ENCODE results near the gene ZNF473. TPM values are rescaled to one million over a fixed set of nuclear protein-coding genes. Genes with fewer than 3 reads are reported as not detected.

ZNF473 gene
- 8.3 TPM for total RNA-seq

DNA sequence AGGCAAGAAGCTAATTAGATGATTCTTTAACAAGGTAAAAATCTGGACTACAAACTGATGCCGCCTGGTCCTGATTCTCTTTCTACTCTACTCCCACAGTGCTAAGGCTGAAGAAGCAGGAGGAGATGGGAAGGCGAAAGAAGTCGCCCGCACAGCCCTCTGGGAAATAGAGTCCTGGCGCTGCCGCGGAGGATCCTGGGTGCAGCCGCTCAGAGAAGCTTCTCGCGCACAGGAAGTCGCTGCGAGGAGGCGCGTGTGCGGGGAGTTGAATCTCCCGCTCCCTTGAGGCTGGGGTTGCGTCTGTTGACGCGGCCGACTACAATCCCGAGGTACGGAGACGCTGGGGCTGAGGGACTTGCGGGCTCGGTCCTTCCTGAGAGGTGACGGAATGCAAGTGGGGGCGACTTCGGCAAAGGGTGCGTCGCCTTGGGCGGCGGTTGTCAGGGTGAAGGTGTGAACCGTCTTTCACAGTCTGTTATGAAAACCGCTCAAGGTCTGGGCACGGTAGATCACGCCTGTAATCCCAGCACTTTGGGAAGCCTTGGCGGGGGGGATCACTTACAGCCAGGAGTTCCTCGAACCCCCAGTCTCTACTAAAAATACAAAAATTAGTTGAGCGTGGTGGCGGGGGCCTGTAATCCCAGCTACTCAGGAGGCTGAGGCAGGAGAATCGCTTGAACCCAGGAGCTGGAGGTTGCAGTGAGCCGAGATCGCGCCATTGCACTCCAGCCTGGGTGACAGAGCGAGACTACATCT lies at the start of gene ZNF473:
TSS of gene ZNF473 (plus strand) at position 212 of the 756 bp plus-strand sequence. CDS start 5,078 bp downstream, outside the sequence.
- DNase-seq (ENCODE audit: low spot score) = peak; percentile 96

DNA sequence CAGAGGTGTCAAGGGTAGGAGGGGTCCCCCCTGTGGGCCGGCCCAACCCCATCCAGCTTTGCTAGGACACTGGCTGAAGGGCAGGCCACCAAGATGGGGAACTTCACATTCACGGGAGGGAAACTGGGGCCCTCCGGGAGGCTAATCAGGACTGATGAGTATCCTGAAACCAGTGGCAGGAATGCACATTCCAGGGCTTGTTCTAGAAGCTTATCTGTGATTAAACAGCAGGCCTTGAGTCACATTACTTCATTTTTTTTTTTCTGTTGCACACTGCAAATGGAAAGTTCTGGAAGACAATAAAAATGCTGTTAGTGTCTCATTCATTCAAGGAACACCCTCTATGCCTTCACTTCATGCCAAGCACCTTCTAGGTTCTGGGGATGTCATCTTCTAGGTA lies 49.3 kb upstream of the ZNF473 start:
- no peak for DNase-seq (ENCODE audit: low spot score)

DNA sequence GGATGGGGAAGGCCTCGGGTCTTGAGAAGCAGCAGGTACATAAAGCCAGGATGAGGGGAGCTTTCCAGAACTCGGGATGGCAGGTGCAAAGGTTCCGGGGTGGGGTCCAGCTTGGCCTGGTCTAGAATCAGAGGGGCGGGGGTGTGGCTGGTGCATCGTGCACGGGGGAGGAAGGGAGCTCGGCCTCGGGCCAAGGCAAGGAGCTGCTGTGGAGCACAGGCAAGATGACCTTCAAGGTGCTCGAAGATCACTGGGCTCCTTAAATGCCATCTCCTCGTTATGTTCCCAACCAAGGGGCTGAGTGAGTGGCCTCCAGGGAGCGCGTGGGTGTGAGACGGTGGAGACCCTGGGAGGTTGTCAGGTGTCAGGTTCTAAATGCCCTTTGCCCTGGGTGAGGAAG lies 48.7 kb upstream of the ZNF473 start:
- DNase-seq (ENCODE audit: low spot score) = no peak

DNA sequence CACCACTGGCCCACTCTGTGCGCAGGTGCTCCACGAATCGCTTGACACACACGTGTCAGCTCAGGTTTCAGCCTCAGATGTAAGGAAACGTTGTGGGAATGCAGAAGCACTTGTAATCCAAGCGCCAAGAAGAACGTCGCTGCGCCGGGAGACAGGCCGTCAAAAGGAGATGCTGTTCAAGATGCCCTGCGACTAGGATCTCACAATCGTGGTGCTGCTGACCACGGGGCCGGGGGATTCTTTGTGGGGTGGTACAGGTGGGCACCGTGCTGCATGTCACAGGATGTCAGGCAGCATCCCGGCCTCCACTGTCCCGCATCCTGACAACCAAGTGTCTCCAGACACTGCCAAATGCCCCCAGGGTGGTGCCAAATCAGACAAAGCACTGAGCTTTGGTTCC lies 47.9 kb upstream of the ZNF473 start:
- no peak for DNase-seq (ENCODE audit: low spot score)

DNA sequence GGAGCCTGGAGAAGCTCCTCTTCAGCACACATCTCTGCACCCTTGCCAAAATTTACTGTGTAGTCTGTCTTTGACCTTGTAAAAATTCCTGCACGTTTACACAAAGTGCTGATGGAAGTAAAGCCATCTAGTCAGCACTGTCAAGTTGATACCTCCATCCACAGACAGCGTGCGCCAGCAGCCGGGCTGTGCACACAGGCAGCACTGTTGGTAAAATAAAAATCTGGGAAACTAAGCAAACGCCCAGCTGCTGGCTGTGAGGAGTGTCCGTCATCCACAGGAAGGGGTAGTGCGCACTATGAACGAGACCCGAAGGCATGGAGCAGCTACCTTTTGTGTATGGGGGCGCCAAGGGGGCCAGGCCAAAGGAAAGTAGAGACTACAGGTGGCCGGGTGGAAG lies 47.5 kb upstream of the ZNF473 start:
- no peak for DNase-seq (ENCODE audit: low spot score)

DNA sequence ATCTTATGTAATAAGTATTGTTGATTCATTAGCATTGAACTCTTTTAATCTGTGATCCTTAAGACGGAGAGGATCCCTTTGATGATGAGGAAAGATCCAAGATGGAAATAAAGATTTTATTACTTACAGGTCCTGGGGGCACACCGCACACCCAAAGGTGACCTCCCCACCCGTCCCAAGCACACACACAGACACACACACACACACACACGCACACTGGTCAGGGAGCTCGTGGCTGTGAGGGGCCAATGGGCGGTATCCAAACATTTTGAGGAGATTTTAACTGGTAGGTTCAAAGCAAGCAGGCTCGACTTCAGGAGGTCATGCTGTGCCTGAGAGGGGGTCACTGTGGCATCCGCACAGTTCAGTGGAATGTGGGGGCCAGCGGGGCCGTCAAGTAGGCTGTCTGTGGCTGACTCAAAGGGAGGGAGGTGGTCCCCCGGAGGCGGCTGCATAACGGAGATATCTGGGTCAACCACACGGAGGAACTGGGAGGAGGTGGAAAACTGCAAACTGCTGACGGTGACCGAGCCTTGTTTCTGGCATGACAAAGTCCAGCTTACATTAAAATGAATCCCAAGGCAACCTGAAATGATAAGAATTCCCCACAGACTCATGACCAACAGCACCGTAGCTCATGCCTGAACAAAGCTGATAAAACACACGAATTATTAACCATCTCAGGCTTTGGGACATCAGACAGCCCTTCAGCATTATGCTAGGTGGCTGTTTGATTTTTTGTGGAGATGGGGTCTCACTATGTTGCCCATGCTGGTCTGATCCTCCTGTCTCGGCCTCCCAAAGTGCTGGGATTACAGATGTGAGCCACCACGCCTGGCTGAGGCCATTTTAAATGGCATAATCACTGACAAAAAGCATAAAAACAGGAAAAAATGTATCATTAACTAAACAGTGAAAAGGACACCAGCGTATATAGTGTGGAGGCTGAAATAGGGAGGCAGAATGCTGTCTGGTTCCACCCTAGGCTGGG lies 43.9 kb upstream of the ZNF473 start:
- no peak for DNase-seq (ENCODE audit: low spot score)

DNA sequence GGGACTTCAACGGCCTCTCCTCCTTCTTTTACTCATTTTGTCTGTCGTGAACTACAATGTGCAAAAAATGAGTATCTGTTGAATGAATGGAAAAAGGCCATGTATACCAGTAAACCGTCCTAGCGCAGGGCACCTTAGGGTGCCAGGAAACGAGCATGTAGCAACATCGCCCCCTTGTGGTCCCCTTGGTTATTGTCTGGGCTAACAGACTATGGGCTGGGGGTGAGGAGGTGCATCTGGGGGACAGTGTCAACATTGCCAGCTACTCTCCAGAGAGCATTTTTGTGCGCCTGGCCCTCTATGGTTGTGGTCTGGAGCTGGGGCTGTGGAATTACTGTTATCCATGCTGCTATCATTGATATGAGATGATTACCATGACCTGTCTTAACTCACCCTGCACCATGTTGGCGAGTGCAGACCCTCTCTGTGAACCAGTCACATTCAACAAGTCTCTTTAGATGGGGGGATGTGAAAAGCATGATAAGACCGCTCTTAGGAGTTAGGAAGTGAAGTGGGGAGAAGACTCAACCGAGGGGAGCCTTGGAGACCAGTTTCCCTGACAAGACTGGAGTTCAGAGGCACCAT lies 42.1 kb upstream of the ZNF473 start:
- DNase-seq (ENCODE audit: low spot score) = peak; percentile 62

DNA sequence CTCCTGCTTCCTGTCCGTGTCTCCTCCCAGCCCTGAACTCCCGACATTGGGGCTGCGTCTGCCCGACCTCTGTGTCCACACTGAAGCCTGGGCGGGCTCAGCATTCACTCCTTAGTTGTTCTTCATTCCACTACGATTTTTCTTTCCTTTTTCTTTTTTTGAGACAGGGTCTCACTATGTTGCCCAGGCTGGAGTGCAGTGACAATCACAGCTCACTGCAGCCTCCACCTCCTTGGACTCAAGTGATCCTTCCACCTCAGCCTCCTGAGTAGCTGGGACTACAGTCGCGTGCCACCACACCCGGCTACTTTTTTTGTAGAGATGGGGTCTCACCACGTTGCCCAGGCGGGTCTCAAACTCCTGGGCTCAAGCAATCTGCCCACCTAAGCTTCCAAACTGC lies 41.3 kb upstream of the ZNF473 start:
- no peak for DNase-seq (ENCODE audit: low spot score)

DNA sequence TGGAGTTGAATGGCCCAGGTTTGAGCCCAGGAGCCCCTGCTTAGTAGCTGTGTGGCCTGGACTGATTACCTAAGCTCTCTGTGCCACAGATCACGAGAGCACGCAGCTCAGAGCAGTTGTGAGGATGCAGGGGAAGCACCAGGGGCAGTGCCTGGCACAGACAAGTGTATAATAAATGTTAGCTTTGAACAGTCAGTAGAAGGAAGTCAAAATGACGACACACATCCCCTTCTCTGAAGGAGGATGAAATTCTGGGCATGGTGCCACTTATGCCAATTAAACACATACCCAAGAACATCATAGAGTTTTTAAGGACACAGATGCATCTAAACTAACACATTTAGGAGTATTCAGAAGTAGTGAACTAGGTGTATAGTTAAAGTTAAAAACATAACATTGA lies 39.9 kb upstream of the ZNF473 start:
- no peak for DNase-seq (ENCODE audit: low spot score)

DNA sequence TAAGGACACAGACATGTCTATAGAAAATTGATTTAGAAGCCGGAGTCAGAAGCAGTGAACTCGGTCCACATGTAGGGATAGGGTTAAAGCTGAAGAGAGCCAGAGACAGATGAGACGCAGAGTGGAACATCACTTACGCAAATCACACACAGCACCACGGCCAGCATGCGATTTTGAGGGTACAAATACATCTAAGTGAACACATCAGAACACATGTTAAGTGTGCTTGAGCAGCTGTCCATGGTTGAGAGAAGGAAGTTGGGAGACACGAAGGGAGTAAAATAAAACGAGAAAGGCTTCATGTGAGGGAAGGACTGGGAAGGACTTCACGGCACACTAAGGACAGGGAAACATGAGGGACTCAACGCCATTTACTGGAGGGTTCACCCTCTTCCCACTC lies 39.5 kb upstream of the ZNF473 start:
- DNase-seq (ENCODE audit: low spot score) = no peak

DNA sequence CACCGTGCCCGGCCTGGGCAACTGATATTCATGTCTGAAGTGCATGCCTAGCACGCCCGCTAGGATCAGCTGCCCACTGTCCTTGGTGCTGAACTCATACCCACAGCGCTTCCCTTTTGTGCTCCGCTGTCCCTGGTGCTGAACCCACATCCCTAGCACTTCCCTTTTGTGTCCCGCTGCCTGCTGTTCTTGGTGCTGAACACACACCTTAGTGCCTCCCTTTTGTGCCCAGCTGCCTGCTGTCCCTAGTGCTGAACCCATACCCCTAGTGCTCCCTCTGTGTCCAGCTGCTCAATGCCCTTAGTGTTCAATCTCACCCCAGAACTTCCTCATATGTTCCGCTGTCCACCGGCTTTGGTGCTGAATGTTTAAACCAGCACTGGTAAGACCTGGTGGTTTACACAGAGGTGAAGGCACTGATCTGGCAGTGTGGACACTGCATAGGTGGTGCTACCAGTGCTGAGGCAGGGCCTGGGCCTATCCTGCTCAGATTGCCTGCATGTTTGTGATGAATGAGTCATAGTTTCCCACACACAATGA lies 38.6 kb upstream of the ZNF473 start:
- peak; percentile 95 for DNase-seq (ENCODE audit: low spot score)

DNA sequence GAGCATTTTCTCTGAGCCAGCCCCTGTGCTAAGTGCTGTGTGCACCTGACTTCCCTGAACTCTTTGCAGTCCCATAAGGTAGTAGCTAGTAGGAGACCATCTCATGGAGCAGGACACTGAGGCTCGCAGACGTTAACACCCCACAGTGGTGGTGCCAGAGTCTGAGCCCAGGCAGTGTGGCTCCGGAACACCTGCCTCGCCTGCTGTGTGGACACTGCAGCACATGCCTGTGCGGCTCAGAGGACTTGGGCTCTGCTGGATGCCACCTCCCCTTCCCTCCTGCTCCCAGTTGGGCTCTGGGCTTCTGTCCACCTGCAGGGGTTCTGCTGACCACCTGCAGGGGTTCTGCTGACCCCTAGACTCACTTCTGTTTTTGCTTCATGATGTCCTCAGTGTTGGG lies 37.8 kb upstream of the ZNF473 start:
- no peak for DNase-seq (ENCODE audit: low spot score)

DNA sequence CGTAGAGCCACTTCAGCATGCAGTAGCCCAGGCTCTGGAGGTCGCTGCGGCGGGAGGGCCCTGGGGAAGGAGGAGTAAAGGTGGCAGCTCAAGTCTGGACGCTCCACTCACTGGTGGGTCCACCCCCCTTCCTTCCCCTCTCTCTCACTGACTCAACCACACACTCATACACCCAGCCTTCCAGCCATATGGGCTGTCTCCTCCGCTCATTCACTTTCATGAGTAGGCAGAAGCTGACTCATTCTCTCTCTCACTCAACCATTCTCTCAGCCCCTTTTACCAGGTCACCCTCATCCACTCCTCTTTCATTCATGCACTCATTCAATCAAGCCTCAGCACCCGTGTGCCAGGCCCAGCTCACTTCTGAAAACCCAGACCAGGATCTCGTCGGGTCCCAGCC lies 37.4 kb upstream of the ZNF473 start:
- no peak for DNase-seq (ENCODE audit: low spot score)

DNA sequence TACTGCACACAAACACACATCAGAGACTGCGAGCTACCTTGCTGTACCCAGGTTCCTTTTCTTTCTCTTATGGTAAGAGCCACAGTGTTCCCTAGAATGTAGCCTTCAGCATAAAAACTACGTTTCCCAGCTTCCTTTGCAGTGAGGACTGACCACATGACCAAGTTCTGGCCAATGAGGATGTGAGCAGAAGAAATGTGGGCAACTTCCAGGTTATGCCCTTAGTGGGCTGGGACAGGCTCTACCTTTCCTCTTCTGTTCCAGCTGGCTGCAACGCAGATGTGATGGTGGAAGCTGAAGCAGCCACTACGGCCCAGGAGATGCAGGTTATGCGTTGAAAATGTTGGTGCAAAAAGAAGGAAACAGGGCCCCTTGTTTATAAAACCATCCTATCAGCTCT lies 28.1 kb upstream of the ZNF473 start:
- DNase-seq (ENCODE audit: low spot score) = no peak

DNA sequence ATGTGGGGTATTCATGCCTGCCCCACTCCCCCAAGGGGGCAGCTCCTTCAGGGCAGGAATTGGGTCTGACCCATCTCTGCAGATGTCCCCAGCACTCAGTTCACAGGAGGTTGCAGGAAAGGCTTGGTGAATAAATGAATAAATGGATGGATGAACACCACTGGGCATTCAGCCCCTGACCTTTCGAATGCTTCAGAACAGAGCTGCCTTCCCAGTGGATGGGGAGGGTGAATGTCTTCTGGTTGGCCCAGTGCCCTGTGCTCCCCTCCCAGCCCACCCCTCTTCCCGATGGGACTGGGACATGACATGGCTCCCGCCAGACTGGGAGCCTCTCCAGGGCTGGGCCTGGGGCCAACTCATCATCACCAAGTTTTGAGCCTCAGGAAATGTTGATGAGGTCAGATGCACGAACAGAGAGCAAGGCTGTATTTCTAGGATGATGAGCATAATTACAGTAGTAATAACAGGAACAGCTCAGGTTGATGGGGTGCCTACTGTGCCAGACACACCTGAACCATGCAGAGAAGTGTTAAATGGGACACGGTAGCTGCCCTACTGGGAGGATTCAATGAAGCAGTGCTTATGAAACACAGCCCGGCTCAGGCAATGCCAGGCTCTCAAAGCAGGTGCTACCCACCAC lies 26.3 kb upstream of the ZNF473 start:
- no peak for DNase-seq (ENCODE audit: low spot score)

DNA sequence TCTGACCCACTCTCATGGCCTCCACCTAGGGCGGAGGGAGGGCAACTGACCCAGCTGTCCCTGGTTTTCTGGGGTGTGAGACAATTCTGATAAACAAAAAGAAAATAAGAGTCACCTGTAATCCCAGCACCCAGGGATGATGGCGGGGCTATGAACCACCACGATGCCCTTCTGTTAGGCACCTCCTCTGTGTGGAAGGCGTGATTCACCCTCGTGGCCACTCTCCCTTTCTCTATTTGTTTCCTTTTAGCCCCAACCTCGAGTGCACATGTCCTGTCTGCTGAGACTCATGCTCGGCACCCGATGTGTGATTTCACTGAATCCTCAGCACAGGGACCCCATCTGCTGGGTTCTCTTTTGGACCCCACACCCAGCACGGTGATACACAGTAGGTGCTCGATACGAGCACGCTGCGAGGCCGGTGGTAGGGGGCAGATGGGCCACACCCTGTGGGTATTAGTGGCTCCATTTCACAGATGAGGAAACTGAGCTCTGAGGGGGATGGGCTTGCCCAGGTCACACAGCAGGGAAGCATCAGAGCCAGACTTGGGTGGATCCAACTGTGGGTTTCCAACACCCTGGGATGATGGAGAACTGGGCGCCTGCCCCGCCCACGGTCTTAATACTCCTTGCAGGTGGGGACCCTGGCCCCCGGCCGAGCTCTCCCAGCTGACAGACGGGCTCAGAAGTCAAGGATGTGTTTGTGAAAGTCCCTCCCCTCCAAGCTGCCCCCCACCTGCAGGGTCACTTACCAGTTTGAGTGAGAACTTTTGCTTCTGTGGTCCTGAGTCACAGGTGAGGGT lies 25.6 kb upstream of the ZNF473 start:
- DNase-seq (ENCODE audit: low spot score) = no peak

DNA sequence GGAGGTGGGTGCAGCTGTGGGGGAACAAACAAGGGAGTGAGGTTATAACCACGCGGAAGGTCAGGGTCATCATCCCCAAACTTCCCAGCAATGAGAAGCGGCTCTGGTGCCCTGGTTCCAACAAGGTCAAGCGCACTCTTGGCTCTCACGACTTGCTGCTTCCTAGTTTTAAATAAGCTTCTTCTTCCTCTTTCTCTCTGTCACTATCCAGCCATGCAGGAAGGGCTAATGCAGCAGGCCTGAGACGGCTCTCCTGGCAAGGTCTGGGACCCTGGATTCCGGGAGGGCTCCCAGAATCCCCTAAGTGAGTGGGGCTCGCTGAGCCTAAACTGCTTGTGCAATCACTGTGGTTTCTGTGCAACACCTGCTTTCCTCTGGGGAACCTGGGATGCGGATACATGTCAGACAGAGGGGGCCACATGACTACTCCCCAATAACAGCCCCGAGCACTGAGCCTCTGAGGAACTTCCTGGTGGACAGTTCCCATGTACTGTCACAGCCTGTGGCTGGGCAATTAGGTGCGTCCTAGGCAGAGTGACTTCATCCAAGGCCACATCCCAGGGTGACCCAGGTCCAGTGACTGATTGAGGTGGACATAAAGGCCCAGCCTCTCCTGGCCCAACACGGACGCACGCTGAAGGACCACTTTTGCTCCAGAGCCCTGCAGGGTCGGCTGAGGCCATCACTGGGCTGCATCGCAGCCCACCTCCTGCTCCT lies 24.8 kb upstream of the ZNF473 start:
- DNase-seq (ENCODE audit: low spot score) = no peak

DNA sequence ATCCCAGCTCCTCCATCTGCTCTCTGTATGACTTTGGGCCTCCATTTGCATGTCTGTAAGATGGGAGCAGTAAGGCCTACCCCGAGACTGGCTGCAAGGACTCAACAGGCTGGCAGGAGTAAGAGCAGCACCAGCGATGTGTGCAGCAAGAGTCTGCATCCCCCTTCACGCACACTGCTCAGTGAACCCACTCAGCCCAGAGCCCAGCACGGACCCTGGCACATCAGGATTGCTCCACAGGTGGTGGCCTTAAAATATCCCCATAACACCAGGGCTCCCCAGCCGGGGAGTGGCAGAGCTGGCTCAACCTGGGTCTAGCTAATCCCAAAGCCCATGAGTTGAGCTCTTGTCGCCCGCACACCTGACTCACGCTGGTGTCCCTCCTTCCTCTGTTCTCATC lies 24.0 kb upstream of the ZNF473 start:
- no peak for DNase-seq (ENCODE audit: low spot score)

DNA sequence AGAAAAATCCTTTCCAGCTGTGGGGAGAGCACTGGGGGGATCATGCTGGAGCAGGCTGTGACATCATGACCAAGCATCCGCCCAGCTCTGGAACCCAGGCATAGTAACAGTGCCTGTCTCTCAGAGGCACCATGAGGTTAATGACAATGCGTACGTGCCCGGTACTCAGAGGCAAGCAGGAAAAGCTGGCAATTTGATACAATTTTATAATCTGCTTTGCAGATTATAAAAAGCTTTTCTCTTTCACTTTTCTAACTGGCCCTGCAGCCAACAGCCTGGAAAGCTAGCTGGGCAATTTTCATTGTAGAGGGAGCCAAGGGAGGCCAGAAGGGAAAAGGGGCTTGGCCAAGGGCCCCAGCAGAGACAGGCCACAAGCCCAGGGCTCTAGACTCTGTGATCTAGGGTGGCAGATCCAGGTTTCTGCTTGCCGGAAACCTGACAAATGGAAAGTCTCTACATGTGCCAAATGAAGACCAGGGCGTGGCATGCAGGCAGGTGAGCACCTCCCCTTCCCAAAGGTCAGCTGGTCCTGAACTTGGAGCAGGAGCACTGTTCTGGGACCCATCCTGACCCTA lies 23.3 kb upstream of the ZNF473 start:
- no peak for DNase-seq (ENCODE audit: low spot score)

DNA sequence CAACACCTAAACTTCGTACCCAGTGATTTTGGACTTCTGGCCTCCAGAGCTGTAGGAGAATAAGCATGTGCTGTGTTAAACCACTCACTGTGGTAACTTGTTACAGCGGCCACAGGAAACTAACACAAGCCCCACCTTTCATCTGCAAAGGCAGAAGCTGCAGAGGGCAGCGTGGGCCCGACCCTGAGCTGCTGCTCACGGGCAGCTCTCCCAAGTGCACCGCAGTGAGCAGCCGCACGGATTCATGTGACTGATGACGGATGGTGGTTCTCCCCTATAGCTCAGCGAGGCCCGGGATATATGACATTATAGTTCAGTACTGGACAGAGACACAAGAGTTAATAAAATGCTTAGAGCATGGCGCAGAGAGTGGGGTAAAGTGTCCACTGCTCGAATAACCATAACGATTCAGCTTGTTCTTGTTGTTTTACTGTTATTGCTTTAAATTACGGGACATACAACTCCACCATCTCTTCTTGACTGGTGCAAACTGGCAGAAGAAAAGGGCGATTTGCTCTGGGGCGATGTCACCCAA lies 22.5 kb upstream of the ZNF473 start:
- DNase-seq (ENCODE audit: low spot score) = no peak

All from mucosa of gallbladder (tissue), 1 donor.